Gastroesophageal sphincter (tissue), 4 donors: ENCODE results near the gene STARD10. TPM values are rescaled to one million over a fixed set of nuclear protein-coding genes. Genes with fewer than 3 reads are reported as not detected.

ENCODE experiments used
- ATAC-seq: fragments of 150-250 bp; one replicate; pipeline ENCODE4 v1.9.1; 2016; ENCODE audit warnings: mild to moderate bottlenecking, moderate library complexity
- H3K27ac ChIP-seq, 4 donors: fragments of 200-600 bp; sonication (generic) in 3 of 4; 1 replicate in 3 of 4; 2 replicates in 1 of 4; pipeline ENCODE4 v1.5.1; 2016 to 2019
- H3K27me3 ChIP-seq: fragments of 200-600 bp; sonication (generic); one replicate; pipeline ENCODE4 v1.5.1; 2019
- H3K36me3 ChIP-seq, 2 donors: fragments of 200-600 bp; sonication (generic); one replicate each; pipeline ENCODE4 v1.5.1; 2019; ENCODE audit warnings: control low read depth in 1 of 2
- H3K4me1 ChIP-seq, 3 donors: fragments of 200-600 bp; sonication (generic); 1 replicate in 2 of 3; 2 replicates in 1 of 3; pipeline ENCODE4 v1.5.1; 2016 to 2019; ENCODE audit warnings: control low read depth in 2 of 3
- H3K4me3 ChIP-seq, 2 donors: fragments of 200-600 bp; sonication (generic); one replicate each; pipeline ENCODE4 v1.5.1; 2019; ENCODE audit warnings: mild to moderate bottlenecking in 1 of 2, moderate library complexity in 1 of 2
- H3K9me3 ChIP-seq, 3 donors: fragments of 200-600 bp; sonication (generic); one replicate each; pipeline ENCODE4 v1.5.1; 2017 to 2019; ENCODE audit warnings: control low read depth in 2 of 3
- CTCF ChIP-seq, 4 experiments: fragments of 200-600 bp in 2 of 4; fragments of 450-650 bp in 2 of 4; sonication (generic) in 1 of 4; IDR thresholded peaks; one replicate each; pipeline ENCODE4 v1.5.1; 2017 to 2019; ENCODE audit warnings: antibody characterized with exemption in 4 of 4, mild to moderate bottlenecking in 2 of 4, moderate library complexity in 2 of 4
- EP300 ChIP-seq: sonication (generic); formaldehyde crosslinking; IDR thresholded peaks from one replicate; pipeline ENCODE4 v1.6.1; 2017; ENCODE audit warnings: antibody characterized with exemption, mild to moderate bottlenecking
- POLR2A ChIP-seq, 2 donors: fragments of 450-650 bp; IDR thresholded peaks; one replicate each; pipeline ENCODE4 v1.6.1; 2017; ENCODE audit warnings: antibody characterized with exemption in 2 of 2, mild to moderate bottlenecking in 2 of 2, moderate library complexity in 1 of 2
- POLR2AphosphoS5 ChIP-seq: sonication (generic); formaldehyde crosslinking; IDR thresholded peaks from one replicate; pipeline ENCODE4 v1.6.1; 2017; ENCODE audit warnings: antibody characterized with exemption
- WGBS, 2 donors: methylation state at CpG; one replicate each; pipeline ENCODE4 v1.1.5; 2018; ENCODE audit warnings: low coverage in 1 of 2; 5-methylcytosine and 5-hydroxymethylcytosine counted together
- total RNA-seq, 4 donors: library from RNA; depleted of rRNA; stranded (reverse); fragments of >200 nt; gene quantifications; one replicate each; pipeline ENCODE4 v1.1.0, GENCODE V29; 2016

The STARD10 gene
- total RNA-seq, 4 donors from 2014 or later = 35.8 to 56.6 (median 45.0) TPM

GRCh38 chr11:72772059-72772458 is 21.8 kb downstream of the STARD10 start:
- H3K27me3 ChIP-seq = no peaks in the 10 kb centered on the region
- H3K36me3 ChIP-seq = peaks cover 0 to 13% of the 10 kb centered on the region in 2 donors
- TF ChIP-seq POLR2AphosphoS5 (no peak), POLR2A (IDR thresholded peaks at IDR 0.05) (no peak), EP300 (no peak), CTCF (IDR thresholded peaks at IDR 0.05) (no peak)
- peaks cover 0 to 32% (median 3%) of the 10 kb centered on the region in 3 donors for H3K4me1 ChIP-seq
- H3K4me3 ChIP-seq = no peak overlapping the region
- 93% methylated on average over 3 of the region's 12 CpGs; no CpG with 5 or more reads in 1 of the 2 donors for WGBS, 2 donors
- H3K27ac ChIP-seq = no peak overlapping the region
- H3K9me3 ChIP-seq = no peaks in the 10 kb centered on the region
- no peak for ATAC-seq

GRCh38 chr11:72771507-72771906 is 22.3 kb downstream of the STARD10 start:
- no peak for ATAC-seq
- H3K27me3 ChIP-seq = no peaks in the 10 kb centered on the region
- WGBS, 2 donors = 0% methylated on average over 1 of the region's 4 CpGs
- no peak overlapping the region for H3K4me3 ChIP-seq
- no peak overlapping the region for H3K27ac ChIP-seq
- H3K4me1 ChIP-seq = peaks cover 0 to 28% (median 3%) of the 10 kb centered on the region in 3 donors
- no peaks in the 10 kb centered on the region for H3K9me3 ChIP-seq
- no peak for TF ChIP-seq POLR2A (IDR thresholded peaks at IDR 0.05)
- H3K36me3 ChIP-seq = peaks cover 0 to 7% of the 10 kb centered on the region in 2 donors

GRCh38 chr11:72770799-72771198 is 23.0 kb downstream of the STARD10 start:
- peaks cover 0 to 28% (median 3%) of the 10 kb centered on the region in 3 donors for H3K4me1 ChIP-seq
- H3K9me3 ChIP-seq = no peaks in the 10 kb centered on the region
- no peaks in the 10 kb centered on the region for H3K27me3 ChIP-seq
- WGBS, 2 donors = 92 to 100% methylated on average over 3 of the region's 3 CpGs
- no peak overlapping the region for H3K27ac ChIP-seq
- H3K36me3 ChIP-seq = peaks cover 0 to 4% of the 10 kb centered on the region in 2 donors
- no peak overlapping the region for H3K4me3 ChIP-seq
- no peak for ATAC-seq
- TF ChIP-seq POLR2AphosphoS5 = no peak
- no peak for TF ChIP-seq POLR2A (IDR thresholded peaks at IDR 0.05)
- no peak for TF ChIP-seq CTCF (IDR thresholded peaks at IDR 0.05)
- TF ChIP-seq EP300 = no peak

- H3K9me3 ChIP-seq = no peaks in the 10 kb centered on the region
- H3K27me3 ChIP-seq = no peaks in the 10 kb centered on the region
- WGBS, 2 donors = 56 to 60% methylated on average over 4 of the region's 4 CpGs
- H3K4me1 ChIP-seq = peaks cover 0 to 25% (median 3%) of the 10 kb centered on the region in 3 donors
- no peak for TF ChIP-seq CTCF (IDR thresholded peaks at IDR 0.05)
- TF ChIP-seq EP300 = no peak
- TF ChIP-seq POLR2AphosphoS5 = no peak
- TF ChIP-seq POLR2A (IDR thresholded peaks at IDR 0.05) = no peak
- H3K4me3 ChIP-seq = no peak overlapping the region
- H3K27ac ChIP-seq = no peak overlapping the region
- H3K36me3 ChIP-seq = peaks cover 0 to 4% of the 10 kb centered on the region in 2 donors
- no peak for ATAC-seq
Observed at GRCh38 chr11:72769680-72770079, 24.2 kb downstream of the STARD10 start.

- 100% methylated on average over 1 of the region's 3 CpGs; no CpG with 5 or more reads in 1 of the 2 donors for WGBS, 2 donors
- H3K27me3 ChIP-seq = no peaks in the 10 kb centered on the region
- peaks cover 0 to 4% of the 10 kb centered on the region in 2 donors for H3K36me3 ChIP-seq
- no peak for ATAC-seq
- no peak for TF ChIP-seq POLR2AphosphoS5
- no peak for TF ChIP-seq POLR2A (IDR thresholded peaks at IDR 0.05)
- TF ChIP-seq EP300 = no peak
- no peak for TF ChIP-seq CTCF (IDR thresholded peaks at IDR 0.05)
- no peak overlapping the region for H3K27ac ChIP-seq
- H3K4me1 ChIP-seq = peaks cover 0 to 15% (median 2%) of the 10 kb centered on the region in 3 donors
- H3K9me3 ChIP-seq = no peaks in the 10 kb centered on the region
- H3K4me3 ChIP-seq = no peak overlapping the region
Observed at GRCh38 chr11:72768581-72768980, 25.3 kb downstream of the STARD10 start.
